Dermis blood vessel endothelial cell (primary cell): ENCODE data around the gene DDC. TPM values are rescaled to one million over a fixed set of nuclear protein-coding genes. Genes with fewer than 3 reads are reported as not detected.
"Not testable (repeated sequence)": the region's sequence is repeated elsewhere in the genome, so short reads cannot be mapped to it uniquely, and the experiment has no call there.

Experiments used
- DNase-seq: peaks from one replicate; pipeline ENCODE4 v3.0.0; 2010
- total RNA-seq: library from RNA; depleted of rRNA; stranded (reverse); fragments of >200 nt; gene quantifications from 2 replicates; pipeline ENCODE4 v1.2.3, GENCODE V29; 2014

DDC gene
- total RNA-seq, 1 donor from 2014 or later: 0.17 TPM

DNA sequence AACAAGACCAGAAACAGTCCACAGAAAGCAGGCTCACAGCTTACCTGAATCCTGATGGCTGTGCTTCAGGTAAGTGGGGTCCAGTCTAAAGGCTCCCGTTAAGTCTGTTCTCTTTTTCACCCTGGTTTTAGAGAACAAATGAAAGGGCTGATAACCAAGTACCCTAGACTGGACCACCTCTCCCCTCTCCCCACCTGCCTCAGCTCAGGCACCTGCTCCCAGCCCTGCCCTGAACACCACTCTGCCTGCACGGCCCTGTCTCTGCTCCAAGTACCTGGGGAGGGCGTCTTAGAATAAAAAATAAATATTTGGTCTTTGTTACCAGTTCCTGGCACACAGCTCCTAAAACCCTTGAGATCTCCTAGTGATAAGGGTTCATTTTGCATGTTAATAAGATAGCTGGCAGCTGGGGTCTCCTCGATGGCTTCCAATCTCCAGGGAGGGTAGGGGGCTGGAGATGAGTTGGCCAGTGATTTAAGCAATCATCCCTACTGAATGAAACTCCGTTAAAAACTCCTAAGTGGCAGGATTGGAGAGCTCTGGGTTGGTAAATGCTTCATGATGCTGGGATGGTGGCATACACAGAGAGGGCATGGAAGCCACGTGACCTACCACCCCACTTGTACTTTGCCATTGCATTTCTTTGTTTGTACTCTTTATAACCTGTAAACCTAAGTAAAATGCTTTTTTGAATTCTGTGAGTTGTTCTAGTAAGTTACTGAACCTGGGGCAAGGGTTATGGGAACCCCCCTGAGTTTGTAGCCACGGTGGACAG, 85.3 kb downstream of the DDC start:
- no peak for DNase-seq

- no peak for DNase-seq
Measured at GRCh38 chr7:50477640-50478039, 87.6 kb downstream of the DDC start.

GRCh38 chr7:50476953-50477625, 88.1 kb downstream of the DDC start:
- DNase-seq: no peak

GRCh38 chr7:50475340-50475739, 89.9 kb downstream of the DDC start:
- DNase-seq: no peak

- DNase-seq: peak; percentile 41
Measured at GRCh38 chr7:50474382-50475160, 90.6 kb downstream of the DDC start.

DNA sequence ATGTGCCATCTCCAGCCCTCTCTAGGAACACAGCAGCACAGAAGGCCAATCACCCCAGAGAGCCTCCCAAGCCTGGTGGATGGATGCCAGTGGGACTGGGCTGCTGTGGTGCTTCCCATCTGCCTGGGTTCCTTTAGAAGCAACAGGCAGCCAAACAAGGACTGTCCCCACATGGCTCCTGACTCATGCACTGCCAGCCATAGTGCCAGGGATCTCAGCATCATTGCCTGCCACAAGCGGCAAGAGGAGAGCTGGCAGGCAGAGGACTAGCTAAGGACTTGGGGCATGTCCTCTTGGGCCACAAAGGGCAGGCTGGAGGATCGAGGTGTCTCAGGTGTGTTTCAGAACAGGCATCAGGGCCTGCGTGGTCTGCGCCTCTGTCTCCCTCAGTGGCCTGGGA, 91.7 kb downstream of the DDC start:
- DNase-seq: no peak

DNA sequence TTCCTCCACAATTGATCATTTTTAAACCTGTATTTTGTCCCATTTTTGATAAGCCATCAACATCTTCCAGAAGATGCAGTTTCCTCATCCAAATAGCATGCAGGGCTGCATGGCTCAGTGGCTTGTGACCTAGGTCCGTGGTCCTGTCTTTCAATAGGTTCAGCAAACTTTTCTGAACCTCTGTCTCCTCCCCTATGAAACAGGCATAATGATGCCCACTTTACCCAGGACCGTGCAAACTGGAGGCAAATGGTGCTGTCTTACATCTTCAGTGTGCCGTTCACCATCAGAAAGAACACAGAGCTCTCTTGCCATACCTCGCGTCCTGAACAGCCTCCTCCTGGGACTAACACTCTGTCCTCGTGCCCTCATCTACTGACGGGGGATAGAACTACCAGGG, 92.8 kb downstream of the DDC start:
- DNase-seq: no peak

- no peak for DNase-seq
Measured at GRCh38 chr7:50471970-50472369, 93.2 kb downstream of the DDC start.

DNA sequence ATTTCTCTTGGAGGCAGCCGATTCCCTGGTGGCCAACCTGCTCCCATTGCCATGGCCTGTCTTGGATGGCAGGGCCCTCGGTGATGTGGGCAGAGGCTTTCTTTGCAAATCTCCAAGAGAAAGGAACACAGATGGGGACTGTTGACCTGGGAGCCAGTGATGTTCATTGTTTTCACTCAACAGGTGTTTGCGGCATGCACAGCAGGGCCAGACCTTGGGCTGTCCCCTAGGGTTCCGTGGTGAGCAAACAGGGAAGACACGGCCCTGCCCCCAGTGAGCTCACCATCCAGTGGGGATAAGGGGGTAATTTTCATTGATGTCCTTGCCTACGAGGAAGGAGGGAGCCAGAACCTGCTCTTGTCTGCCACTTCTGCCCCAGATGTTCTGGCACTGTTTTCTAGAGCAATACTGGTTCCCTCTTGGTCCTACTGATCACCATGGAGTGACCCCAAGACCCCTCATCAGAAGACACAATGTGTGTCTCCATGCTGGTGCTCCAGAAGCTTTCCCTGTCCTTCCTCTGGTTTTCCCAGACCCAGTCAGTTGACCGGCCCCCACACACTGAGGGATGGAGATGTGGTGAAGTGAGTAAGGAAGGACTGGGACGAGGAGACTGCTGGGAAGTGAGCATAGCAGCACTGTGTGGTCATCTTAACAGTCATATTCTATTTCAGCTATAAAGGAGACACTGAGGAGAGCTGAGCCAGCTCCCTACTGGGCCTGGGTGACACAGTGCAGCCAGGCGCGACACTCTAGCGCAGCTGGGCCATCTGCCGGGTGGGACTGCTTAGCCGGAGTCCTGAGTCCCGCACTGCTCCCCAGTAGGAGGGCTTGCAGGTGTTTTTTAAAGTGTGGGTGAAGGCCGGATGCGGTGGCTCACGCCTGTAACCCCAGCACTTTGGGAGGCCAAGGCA, 94.7 kb downstream of the DDC start:
- DNase-seq: no peak

- DNase-seq: no peak
Measured at GRCh38 chr7:50469181-50469580, 96.0 kb downstream of the DDC start.

DNA sequence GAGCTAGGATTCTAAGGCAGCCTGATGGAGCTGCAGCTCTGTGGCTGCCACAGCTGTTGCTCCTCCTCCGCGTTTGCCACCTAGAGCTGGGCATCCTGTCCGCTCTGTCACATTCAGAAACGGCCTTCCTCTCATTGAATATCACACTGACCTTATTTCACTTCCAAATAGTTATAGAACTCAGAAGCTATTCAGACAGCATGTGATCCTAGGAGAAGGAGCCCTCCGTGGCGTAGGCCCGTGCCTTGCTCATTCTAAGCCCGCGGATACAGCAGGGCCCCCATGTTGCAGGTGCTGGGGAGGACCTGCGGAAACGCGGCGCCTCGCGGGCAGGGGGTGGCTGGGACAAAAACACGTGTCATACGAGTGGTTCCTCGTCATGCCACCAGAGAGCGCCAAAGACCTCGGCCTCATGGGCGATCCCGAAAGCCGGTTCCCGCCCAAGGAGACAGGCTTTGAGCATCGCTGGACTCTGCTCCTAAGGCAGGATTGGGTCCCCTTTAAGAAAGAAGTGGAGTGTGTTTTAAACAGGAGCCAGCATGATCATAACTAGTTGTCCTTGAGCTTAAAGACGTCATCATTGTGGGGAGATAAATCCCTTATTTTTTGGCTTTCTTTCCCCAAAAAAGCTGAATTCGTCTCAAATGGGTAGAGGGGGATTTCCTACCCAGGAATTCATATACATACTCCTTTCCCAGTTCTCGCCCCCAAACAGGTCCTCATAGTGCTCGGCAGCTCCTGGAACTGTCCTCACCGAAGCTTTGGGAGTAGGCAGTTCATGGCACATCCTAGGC, 97.2 kb downstream of the DDC start:
- DNase-seq: peak; percentile 85

DNA sequence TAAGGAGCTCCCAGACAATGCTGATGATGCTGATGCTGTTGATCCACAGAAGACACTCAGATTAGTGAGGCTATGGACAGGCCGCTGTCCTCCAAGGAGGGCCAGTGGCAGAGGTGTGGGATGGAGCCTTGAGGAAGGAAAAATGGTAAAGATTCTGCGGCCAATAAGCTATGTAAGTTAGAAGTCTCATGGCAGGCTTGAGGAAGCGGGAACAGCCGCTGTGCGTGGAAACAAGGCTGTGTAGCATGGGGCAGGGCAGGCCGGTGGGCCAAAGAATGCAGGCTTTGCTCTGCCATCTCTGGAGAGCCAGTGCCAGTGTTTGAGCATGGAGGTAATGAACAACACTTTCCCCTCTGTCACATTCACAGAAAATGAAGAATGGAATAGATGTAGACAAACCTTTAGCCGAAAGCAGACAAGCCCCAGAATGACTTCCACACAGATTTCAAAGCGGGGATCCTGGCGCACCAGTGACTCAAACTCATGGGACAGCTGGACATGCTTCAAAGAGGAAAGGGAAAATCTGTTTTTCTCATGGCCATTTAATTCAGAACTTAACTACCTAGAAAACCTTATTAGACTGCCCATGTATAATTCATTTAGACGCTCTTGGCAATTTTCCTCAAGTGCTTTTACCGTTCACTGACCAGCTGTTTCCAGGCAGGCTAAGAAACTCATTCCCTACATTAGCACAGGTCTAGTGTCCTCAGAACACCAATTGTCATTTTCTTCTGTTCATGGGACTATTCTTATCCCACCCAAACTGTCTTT, 98.2 kb downstream of the DDC start:
- DNase-seq: no peak

- no peak for DNase-seq
Measured at GRCh38 chr7:50463035-50463434, 102.2 kb downstream of the DDC start.

GRCh38 chr7:50462361-50462760, 102.8 kb downstream of the DDC start:
- DNase-seq: no peak

GRCh38 chr7:50461695-50462094, 103.5 kb downstream of the DDC start:
- DNase-seq: no peak

- not testable (repeated sequence) for DNase-seq
Measured at GRCh38 chr7:50459183-50459582, 106.0 kb downstream of the DDC start.

DNA sequence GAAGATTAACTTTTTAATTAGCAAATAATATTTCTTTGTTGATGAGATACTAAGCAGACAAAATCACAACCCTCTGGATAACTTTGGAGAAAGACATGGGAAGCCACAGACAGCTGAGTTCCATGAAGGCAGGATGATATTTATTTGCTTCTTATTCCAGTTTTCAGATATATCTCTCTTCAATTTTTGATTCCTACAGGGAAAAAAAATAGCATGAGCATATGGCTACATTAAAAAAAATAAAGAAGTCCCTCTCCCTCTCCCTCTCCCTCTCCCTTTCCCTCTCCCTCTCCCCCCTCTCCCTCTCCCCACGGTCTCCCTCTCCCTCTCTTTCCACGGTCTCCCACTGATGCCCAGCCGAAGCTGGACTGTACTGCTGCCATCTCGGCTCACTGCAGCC, 106.6 kb downstream of the DDC start:
- not testable (repeated sequence) for DNase-seq

GRCh38 chr7:50456371-50457123, 108.7 kb downstream of the DDC start:
- DNase-seq: no peak

- DNase-seq: no peak
Measured at GRCh38 chr7:50455658-50456057, 109.5 kb downstream of the DDC start.

DNA sequence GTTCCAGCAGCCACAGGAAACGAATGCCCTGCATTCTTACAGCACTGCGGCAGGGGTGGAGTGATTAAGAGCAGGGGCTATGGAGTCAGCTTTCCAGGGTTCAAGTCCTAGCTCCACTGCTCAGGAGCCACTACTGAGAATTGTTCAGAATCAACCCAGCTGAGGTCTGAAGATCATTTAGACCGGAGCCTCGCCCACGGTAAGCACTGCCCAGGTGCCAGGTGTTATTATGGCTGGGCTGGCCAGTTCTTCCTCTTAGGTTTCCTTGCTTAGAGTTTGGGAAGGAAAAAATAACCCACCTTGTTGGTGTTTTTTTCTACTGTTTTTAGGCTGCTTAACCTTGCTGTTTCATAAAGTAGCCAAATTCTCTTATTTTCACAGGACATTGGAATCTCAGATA, 110.2 kb downstream of the DDC start:
- no peak for DNase-seq
